Neutrophil (primary cell): ENCODE measurements around the gene TOLLIP.
"Not testable (repeated sequence)": the region's sequence is repeated elsewhere in the genome, so short reads cannot be mapped to it uniquely, and the experiment has no call there.

ENCODE experiments used
- H3K27ac ChIP-seq: fragments of 200-600 bp; sonication (generic); 2 replicates; pipeline ENCODE4 v1.5.1; 2016; ENCODE audit warnings: mild to moderate bottlenecking, moderate library complexity
- H3K27me3 ChIP-seq: fragments of 200-600 bp; sonication (generic); 2 replicates; pipeline ENCODE4 v1.6.0; 2016; ENCODE audit warnings: mild to moderate bottlenecking
- H3K36me3 ChIP-seq: fragments of 200-600 bp; sonication (generic); 2 replicates; pipeline ENCODE4 v1.5.1; 2017
- H3K4me1 ChIP-seq, 2 experiments: fragments of 200-600 bp in 1 of 2; sonication (generic) in 1 of 2; 1 replicate in 1 of 2; 2 replicates in 1 of 2; pipeline versions ENCODE4 v1.5.1 to v1.6.1; 2013 to 2016; ENCODE audit warnings: low read depth in 1 of 2, low read length in 1 of 2, mild to moderate bottlenecking in 1 of 2, moderate library complexity in 1 of 2; ENCODE audit not compliant: control insufficient read depth in 1 of 2, insufficient read depth in 1 of 2
- H3K4me3 ChIP-seq, 2 experiments: fragments of 200-600 bp in 1 of 2; sonication (generic) in 1 of 2; 1 replicate in 1 of 2; 2 replicates in 1 of 2; pipeline ENCODE4 v1.5.1; 2013 to 2016; ENCODE audit warnings: low read depth in 1 of 2, low read length in 1 of 2, mild to moderate bottlenecking in 1 of 2, moderate library complexity in 1 of 2
- H3K9me3 ChIP-seq: fragments of 200-600 bp; sonication (generic); 2 replicates; pipeline ENCODE4 v1.5.1; 2016
- TF ChIP-seq, protein P1 (sequence below): fragments of 200-600 bp; sonication (generic); IDR thresholded peaks from 2 replicates; pipeline ENCODE4 v1.5.1; 2016; ENCODE audit warnings: antibody characterized with exemption

The TOLLIP gene

DNA sequence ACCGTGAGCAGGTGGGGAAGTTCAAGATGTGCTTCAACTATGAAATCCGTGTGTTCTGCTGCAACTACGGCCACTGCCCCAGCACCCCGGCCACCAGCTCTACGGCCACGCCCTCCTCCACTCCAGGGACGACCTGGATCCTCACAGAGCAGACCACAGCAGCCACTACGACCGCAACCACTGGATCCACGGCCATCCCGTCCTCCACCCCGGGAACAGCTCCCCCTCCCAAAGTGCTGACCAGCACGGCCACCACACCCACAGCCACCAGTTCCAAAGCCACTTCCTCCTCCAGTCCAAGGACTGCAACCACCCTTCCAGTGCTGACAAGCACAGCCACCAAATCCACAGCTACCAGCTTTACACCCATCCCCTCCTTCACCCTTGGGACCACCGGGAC, 63.7 kb downstream of the TOLLIP start:
- not testable (repeated sequence) for H3K27me3 ChIP-seq, H3K9me3 ChIP-seq

DNA sequence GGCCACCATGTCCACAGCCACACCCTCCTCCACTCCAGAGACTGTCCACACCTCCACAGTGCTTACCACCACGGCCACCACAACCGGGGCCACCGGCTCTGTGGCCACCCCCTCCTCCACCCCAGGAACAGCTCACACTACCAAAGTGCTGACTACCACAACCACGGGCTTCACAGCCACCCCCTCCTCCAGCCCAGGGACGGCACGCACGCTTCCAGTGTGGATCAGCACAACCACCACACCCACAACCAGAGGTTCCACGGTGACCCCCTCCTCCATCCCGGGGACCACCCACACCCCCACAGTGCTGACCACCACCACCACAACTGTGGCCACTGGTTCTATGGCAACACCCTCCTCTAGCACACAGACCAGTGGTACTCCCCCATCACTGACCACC, 64.9 kb downstream of the TOLLIP start:
- H3K9me3 ChIP-seq, H3K4me3 ChIP-seq, H3K27me3 ChIP-seq, H3K27ac ChIP-seq, H3K4me1 ChIP-seq, H3K36me3 ChIP-seq: not testable (repeated sequence)

More for the DNA sequence above, 63.7 kb downstream of the TOLLIP start:
- H3K4me3 ChIP-seq, H3K27ac ChIP-seq, H3K4me1 ChIP-seq, H3K36me3 ChIP-seq: not testable (repeated sequence)

DNA sequence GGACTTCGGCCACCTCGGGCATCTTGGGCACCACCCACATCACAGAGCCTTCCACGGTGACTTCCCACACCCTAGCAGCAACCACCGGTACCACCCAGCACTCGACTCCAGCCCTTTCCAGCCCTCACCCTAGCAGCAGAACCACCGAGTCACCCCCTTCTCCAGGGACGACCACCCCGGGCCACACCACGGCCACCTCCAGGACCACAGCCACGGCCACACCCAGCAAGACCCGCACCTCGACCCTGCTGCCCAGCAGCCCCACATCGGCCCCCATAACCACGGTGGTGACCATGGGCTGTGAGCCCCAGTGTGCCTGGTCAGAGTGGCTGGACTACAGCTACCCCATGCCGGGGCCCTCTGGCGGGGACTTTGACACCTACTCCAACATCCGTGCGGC, 65.9 kb downstream of the TOLLIP start:
- not testable (repeated sequence) for H3K4me3 ChIP-seq, H3K27ac ChIP-seq, H3K36me3 ChIP-seq, H3K9me3 ChIP-seq, H3K4me1 ChIP-seq, H3K27me3 ChIP-seq

DNA sequence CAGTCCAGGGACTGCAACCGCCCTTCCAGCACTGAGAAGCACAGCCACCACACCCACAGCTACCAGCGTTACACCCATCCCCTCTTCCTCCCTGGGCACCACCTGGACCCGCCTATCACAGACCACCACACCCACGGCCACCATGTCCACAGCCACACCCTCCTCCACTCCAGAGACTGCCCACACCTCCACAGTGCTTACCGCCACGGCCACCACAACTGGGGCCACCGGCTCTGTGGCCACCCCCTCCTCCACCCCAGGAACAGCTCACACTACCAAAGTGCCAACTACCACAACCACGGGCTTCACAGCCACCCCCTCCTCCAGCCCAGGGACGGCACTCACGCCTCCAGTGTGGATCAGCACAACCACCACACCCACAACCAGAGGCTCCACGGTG, 66.7 kb downstream of the TOLLIP start:
- not testable (repeated sequence) for H3K27me3 ChIP-seq, H3K27ac ChIP-seq, H3K9me3 ChIP-seq, H3K36me3 ChIP-seq, H3K4me1 ChIP-seq, H3K4me3 ChIP-seq

DNA sequence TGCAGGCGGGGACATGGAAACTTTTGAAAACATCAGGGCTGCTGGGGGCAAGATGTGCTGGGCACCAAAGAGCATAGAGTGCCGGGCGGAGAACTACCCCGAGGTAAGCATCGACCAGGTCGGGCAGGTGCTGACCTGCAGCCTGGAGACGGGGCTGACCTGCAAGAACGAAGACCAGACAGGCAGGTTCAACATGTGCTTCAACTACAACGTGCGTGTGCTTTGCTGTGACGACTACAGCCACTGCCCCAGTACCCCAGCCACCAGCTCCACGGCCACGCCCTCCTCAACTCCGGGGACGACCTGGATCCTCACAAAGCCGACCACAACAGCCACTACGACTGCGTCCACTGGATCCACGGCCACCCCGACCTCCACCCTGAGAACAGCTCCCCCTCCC, 67.1 kb downstream of the TOLLIP start:
- TF ChIP-seq, protein P1, sequence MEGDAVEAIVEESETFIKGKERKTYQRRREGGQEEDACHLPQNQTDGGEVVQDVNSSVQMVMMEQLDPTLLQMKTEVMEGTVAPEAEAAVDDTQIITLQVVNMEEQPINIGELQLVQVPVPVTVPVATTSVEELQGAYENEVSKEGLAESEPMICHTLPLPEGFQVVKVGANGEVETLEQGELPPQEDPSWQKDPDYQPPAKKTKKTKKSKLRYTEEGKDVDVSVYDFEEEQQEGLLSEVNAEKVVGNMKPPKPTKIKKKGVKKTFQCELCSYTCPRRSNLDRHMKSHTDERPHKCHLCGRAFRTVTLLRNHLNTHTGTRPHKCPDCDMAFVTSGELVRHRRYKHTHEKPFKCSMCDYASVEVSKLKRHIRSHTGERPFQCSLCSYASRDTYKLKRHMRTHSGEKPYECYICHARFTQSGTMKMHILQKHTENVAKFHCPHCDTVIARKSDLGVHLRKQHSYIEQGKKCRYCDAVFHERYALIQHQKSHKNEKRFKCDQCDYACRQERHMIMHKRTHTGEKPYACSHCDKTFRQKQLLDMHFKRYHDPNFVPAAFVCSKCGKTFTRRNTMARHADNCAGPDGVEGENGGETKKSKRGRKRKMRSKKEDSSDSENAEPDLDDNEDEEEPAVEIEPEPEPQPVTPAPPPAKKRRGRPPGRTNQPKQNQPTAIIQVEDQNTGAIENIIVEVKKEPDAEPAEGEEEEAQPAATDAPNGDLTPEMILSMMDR: no peak
- no peaks in the 10 kb centered on the region for H3K36me3 ChIP-seq
- no peaks in the 10 kb centered on the region for H3K4me1 ChIP-seq
- no peaks in the 10 kb centered on the region for H3K27me3 ChIP-seq
- no peak overlapping the region for H3K4me3 ChIP-seq
- H3K27ac ChIP-seq: no peak overlapping the region
- no peaks in the 10 kb centered on the region for H3K9me3 ChIP-seq

DNA sequence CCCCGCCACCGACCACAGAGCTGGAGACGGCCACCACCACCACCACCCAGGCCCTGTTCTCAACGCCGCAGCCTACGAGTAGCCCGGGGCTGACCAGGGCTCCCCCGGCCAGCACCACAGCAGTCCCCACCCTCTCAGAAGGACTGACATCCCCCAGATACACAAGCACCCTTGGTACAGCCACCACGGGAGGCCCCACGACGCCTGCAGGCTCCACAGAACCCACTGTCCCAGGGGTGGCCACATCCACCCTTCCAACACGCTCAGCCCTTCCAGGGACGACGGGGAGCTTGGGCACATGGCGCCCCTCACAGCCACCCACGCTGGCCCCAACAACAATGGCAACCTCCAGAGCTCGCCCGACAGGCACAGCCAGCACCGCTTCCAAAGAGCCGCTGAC, 67.7 kb downstream of the TOLLIP start:
- Histone ChIP-seq H3K27ac (no peak overlapping the region), H3K4me1 (no peaks in the 10 kb centered on the region), H3K36me3 (no peaks in the 10 kb centered on the region), H3K27me3 (no peaks in the 10 kb centered on the region), H3K4me3 (no peak overlapping the region), H3K9me3 (no peaks in the 10 kb centered on the region)
- TF ChIP-seq, protein P1: no peak

DNA sequence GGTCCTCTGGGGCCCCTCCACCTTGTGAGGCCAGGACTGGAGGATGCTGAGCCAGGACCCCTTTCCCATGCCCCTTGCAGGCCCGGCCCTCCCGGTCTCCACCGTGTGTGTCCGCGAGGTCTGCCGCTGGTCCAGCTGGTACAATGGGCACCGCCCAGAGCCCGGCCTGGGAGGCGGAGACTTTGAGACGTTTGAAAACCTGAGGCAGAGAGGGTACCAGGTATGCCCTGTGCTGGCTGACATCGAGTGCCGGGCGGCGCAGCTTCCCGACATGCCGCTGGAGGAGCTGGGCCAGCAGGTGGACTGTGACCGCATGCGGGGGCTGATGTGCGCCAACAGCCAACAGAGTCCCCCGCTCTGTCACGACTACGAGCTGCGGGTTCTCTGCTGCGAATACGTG, 68.7 kb downstream of the TOLLIP start:
- no peaks in the 10 kb centered on the region for H3K4me1 ChIP-seq
- no peak overlapping the region for H3K4me3 ChIP-seq
- H3K36me3 ChIP-seq: no peaks in the 10 kb centered on the region
- TF ChIP-seq, protein P1: no peak
- H3K9me3 ChIP-seq: no peaks in the 10 kb centered on the region
- H3K27me3 ChIP-seq: no peaks in the 10 kb centered on the region
- H3K27ac ChIP-seq: no peak overlapping the region

DNA sequence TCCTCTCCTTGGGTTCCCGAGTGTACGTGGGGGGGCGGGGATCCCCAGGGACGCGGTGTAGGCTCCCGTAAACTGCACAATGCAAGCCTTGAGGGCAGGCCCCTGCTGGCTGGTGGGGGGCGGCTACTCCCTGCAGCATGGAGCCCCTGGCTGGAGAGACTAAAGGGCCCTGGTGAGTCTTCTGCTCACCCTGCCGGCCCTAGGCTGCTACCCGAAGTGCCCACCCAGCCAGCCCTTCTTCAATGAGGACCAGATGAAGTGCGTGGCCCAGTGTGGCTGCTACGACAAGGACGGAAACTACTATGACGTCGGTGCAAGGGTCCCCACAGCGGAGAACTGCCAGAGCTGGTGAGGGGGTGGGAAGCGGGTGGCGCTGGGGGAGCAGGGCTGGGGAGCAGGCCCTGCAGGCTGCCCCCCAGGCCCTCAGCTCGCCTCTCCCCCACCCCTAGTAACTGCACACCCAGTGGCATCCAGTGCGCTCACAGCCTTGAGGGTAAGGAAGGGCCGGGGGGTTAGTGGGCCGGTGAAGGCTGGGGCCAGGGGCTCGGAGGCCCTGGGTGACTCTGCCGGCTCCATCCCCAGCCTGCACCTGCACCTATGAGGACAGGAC, 69.7 kb downstream of the TOLLIP start:
- Histone ChIP-seq H3K27me3 (no peaks in the 10 kb centered on the region), H3K27ac (no peak overlapping the region), H3K4me3 (no peak overlapping the region), H3K36me3 (no peaks in the 10 kb centered on the region), H3K9me3 (no peaks in the 10 kb centered on the region), H3K4me1 (no peaks in the 10 kb centered on the region)
- TF ChIP-seq, protein P1: no peak
